IPS-18c (cell line): ENCODE data around the gene COX5A.

Experiments used
- H3K4me3 ChIP-seq: 2 replicates; pipeline ENCODE4 v1.7.0; 2013; ENCODE audit warnings: low read depth, mild to moderate bottlenecking, low read length, moderate library complexity; ENCODE audit not compliant: insufficient read depth
- H3K9me3 ChIP-seq: one replicate; pipeline ENCODE4 v1.6.1; 2013; ENCODE audit warnings: mild to moderate bottlenecking, low read length, moderate library complexity; ENCODE audit not compliant: control insufficient read depth, insufficient read depth

Gene COX5A

GRCh38 chr15:74937590-74938371 lies at the start of gene COX5A:
Gene COX5A (minus strand): TSS chr15:74938073. CDS start chr15:74938014, 59 bp downstream.
- Histone ChIP-seq H3K4me3 (peak within 1 kb of the TSS; percentile 100), H3K9me3 (no peaks in the 10 kb centered on the region)

- H3K9me3 ChIP-seq, result no peaks in the 10 kb centered on the region
- H3K4me3 ChIP-seq, result no peak overlapping the region
Observed at GRCh38 chr15:74983725-74984231, 45.9 kb upstream of the COX5A start.

GRCh38 chr15:74982183-74982582 lies 44.3 kb upstream of the COX5A start:
- H3K9me3 ChIP-seq, result no peaks in the 10 kb centered on the region
- H3K4me3 ChIP-seq, result no peak overlapping the region

- H3K9me3 ChIP-seq, result no peaks in the 10 kb centered on the region
Observed at GRCh38 chr15:74978503-74978902, 40.6 kb upstream of the COX5A start.

GRCh38 chr15:74978077-74978476 lies 40.2 kb upstream of the COX5A start:
- Histone ChIP-seq H3K4me3 (no peak overlapping the region), H3K9me3 (no peaks in the 10 kb centered on the region)

More at GRCh38 chr15:74978503-74978902, 40.6 kb upstream of the COX5A start:
- H3K4me3 ChIP-seq, result no peak overlapping the region

GRCh38 chr15:74977599-74977998 lies 39.7 kb upstream of the COX5A start:
- Histone ChIP-seq H3K4me3 (no peak overlapping the region), H3K9me3 (no peaks in the 10 kb centered on the region)

- no peak overlapping the region for H3K4me3 ChIP-seq
- H3K9me3 ChIP-seq, result no peaks in the 10 kb centered on the region
Observed at GRCh38 chr15:74976159-74976558, 38.3 kb upstream of the COX5A start.

GRCh38 chr15:74967670-74968069 lies 29.8 kb upstream of the COX5A start:
- H3K9me3 ChIP-seq, result no peaks in the 10 kb centered on the region
- H3K4me3 ChIP-seq, result no peak overlapping the region

GRCh38 chr15:74964794-74965193 lies 26.9 kb upstream of the COX5A start:
- no peak overlapping the region for H3K4me3 ChIP-seq
- no peaks in the 10 kb centered on the region for H3K9me3 ChIP-seq

- no peak overlapping the region for H3K4me3 ChIP-seq
- no peaks in the 10 kb centered on the region for H3K9me3 ChIP-seq
Observed at GRCh38 chr15:74963213-74963612, 25.3 kb upstream of the COX5A start.

GRCh38 chr15:74962671-74963070 lies 24.8 kb upstream of the COX5A start:
- Histone ChIP-seq H3K9me3 (no peaks in the 10 kb centered on the region), H3K4me3 (no peak overlapping the region)

- Histone ChIP-seq H3K4me3 (no peak overlapping the region), H3K9me3 (no peaks in the 10 kb centered on the region)
Observed at GRCh38 chr15:74962219-74962618, 24.3 kb upstream of the COX5A start.

- H3K4me3 ChIP-seq, result no peak overlapping the region
- no peaks in the 10 kb centered on the region for H3K9me3 ChIP-seq
Observed at GRCh38 chr15:74961616-74962015, 23.7 kb upstream of the COX5A start.

GRCh38 chr15:74960995-74961588 lies 23.2 kb upstream of the COX5A start:
- Histone ChIP-seq H3K9me3 (peaks cover under 1% of the 10 kb centered on the region), H3K4me3 (no peak overlapping the region)

GRCh38 chr15:74960286-74960685 lies 22.4 kb upstream of the COX5A start:
- Histone ChIP-seq H3K4me3 (no peak overlapping the region), H3K9me3 (peaks cover 2% of the 10 kb centered on the region)

- H3K4me3 ChIP-seq, result peak overlapping the region; percentile 57; the same call in 1 of the 2 replicates
- H3K9me3 ChIP-seq, result peaks cover 2% of the 10 kb centered on the region
Observed at GRCh38 chr15:74959586-74959939, 21.7 kb upstream of the COX5A start.

GRCh38 chr15:74958908-74959585 lies 21.2 kb upstream of the COX5A start:
- H3K9me3 ChIP-seq, result peaks cover 2% of the 10 kb centered on the region
- peak overlapping the region; percentile 57 for H3K4me3 ChIP-seq
